ENCODE data around the gene NACA. TPM values are rescaled to one million over a fixed set of nuclear protein-coding genes. Genes with fewer than 3 reads are reported as not detected.
A peak's percentile ranks its signal among the peaks of the same experiment; 100 is the strongest.
"Not testable (repeated sequence)": the region's sequence is repeated elsewhere in the genome, so short reads cannot be mapped to it uniquely, and the experiment has no call there.

Gene NACA
- polyA plus RNA-seq, 6 donors from 2014 or later = 936 to 1,276 (median 1,162) TPM

DNA sequence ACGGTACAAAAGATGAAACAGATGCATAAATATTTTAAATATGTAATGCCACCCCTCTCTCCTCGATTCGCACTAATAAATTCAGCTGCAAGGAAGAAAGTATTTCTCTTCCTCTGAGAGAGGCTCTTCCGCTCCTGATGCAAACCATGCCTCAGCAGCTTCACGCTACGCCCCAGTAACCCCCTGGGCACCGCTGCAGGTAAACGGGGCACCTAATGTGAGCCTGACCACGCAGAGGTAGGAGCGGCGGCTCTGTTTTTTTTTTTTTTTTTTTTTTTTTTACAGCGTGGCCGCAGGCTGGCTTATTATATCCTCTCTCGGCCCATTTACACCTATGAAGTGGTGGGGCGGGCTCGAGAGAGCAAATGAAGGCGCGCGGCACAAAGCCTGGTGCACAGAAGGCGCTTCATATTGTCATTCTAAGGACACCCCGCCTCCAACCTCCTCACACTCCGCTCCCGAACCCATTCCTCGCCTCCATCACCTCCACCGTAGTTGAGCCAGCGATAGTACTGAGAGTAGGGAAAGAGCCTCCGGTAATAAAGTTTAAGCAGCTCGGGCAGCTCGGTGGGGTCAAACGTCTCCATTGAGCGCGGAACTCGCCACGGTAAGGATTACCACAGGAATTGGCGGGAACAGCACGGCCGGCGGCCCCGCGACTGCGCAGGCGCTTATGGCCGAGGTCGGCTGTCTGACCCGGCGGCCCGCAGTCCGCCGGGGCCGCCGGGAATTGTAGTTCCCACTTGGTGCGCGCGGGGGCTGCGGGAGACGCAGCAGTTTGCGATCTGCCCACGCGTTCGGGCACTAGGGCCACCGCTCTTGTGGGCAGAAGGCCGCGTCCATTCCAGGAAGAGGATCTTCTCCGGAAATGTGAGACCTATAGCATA is 26.9 kb upstream of the NACA start, which contains the start of gene PRIM1:
TSS of gene PRIM1 (minus strand) at position 612 of the 887 bp plus-strand sequence. CDS start at position 587, 25 bp downstream.
- Mint-ChIP-seq H3K4me3 (peak within 1 kb of the TSS; percentile 89 to 98 (median 96)), H3K36me3 (peaks cover 0 to under 1% of the 10 kb centered on the region in 2 donors), H3K27ac (peak within 1 kb of the TSS; percentile 82 to 94 (median 92)), H3K4me1 (peaks cover 36 to 52% (median 49%) of the 10 kb centered on the region in 3 donors), H3K9me3 (no peaks in the 10 kb centered on the region), H3K27me3 (no peaks in the 10 kb centered on the region)
- ATAC-seq (ENCODE audit: low read depth in 2 of 2) (peak; percentile 78 to 81), DNase-seq (peak; percentile 79)

DNA sequence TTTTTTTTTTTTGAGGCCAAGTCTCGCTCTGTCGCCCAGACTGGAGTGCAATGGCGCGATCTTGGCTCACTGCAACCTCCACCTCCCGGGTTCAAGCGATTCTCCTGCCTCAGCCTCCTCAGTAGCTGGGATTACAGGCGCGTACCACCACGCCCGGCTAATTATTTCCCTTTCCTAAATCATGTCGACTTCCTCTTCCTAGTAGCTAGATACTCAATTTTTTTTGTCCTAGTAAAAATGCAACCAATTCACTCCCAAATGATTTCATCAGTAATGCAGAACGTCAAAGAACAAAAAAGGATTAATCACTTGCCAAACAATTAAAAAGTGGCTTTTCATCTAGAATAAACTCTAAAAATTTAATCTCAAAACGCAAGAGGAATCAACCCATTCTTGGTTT is 25.5 kb upstream of the NACA start:
- not testable (repeated sequence) for H3K36me3 Mint-ChIP-seq; H3K27me3 Mint-ChIP-seq; DNase-seq; ATAC-seq (ENCODE audit: low read depth in 2 of 2); H3K9me3 Mint-ChIP-seq
- Mint-ChIP-seq H3K4me3 (peak overlapping the region in 6 of 8 donors; percentile 89 to 98 (median 96)), H3K27ac (peak overlapping the region in 5 of 6 donors; percentile 24 to 85 (median 75)), H3K4me1 (peaks cover 36 to 52% (median 49%) of the 10 kb centered on the region in 3 donors)

DNA sequence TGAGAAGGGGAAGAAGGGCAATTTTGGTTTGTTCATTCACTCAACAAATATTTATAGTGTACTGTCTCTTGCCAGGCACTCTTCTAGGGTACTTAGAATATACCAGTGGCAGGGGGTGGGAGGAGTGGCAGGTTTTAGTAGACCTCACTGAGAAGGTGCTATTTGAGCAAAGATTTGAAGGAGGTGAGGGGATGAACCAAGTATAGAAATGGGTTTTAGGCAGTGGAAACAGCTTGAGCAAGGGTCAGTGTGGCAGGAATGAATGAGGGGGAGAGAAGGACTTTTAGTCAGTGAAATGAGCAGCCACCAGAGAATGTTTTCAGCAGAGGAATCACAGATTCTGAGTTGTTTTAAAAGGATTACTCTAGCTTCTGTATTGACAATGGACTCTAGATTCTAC is 24.8 kb upstream of the NACA start:
- ATAC-seq (ENCODE audit: low read depth in 2 of 2) (no peak), DNase-seq (no peak)
- H3K27ac Mint-ChIP-seq = peak overlapping the region; percentile 44 to 90 (median 86)
- peaks cover 36 to 52% (median 49%) of the 10 kb centered on the region in 3 donors for H3K4me1 Mint-ChIP-seq
- no peaks in the 10 kb centered on the region for H3K9me3 Mint-ChIP-seq
- H3K36me3 Mint-ChIP-seq = peaks cover 5 to 7% of the 10 kb centered on the region in 2 donors
- H3K4me3 Mint-ChIP-seq = peak overlapping the region in 7 of 8 donors; percentile 30 to 98 (median 67)
- H3K27me3 Mint-ChIP-seq = no peaks in the 10 kb centered on the region

DNA sequence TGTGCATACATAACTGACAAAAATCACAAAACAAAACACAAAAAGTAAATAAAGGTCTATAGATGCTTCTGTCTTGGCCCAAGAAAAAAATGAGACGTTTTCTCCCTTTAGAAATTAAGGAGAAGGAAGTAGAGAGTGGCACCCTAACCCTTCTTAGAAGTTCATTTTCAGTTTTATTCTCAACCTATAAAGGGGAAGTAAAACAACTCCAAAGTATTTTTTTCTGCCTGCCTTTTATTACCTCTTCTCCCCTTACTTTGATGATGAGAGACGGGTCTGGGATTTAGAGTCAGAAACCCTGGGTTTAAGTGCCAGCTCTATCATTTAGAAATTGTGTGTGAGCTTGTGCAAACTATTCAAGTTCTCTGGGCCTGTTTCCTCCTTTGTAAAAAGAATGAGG is 24.3 kb upstream of the NACA start:
- peaks cover 36 to 52% (median 49%) of the 10 kb centered on the region in 3 donors for H3K4me1 Mint-ChIP-seq
- H3K27ac Mint-ChIP-seq = peak overlapping the region; percentile 44 to 90 (median 83)
- peak overlapping the region; percentile 48 to 98 (median 74) for H3K4me3 Mint-ChIP-seq
- no peaks in the 10 kb centered on the region for H3K9me3 Mint-ChIP-seq
- peak; percentile 49 for DNase-seq
- H3K27me3 Mint-ChIP-seq = no peaks in the 10 kb centered on the region
- H3K36me3 Mint-ChIP-seq = peaks cover 5 to 7% of the 10 kb centered on the region in 2 donors
- ATAC-seq (ENCODE audit: low read depth in 2 of 2) = peak; percentile 43 to 49

DNA sequence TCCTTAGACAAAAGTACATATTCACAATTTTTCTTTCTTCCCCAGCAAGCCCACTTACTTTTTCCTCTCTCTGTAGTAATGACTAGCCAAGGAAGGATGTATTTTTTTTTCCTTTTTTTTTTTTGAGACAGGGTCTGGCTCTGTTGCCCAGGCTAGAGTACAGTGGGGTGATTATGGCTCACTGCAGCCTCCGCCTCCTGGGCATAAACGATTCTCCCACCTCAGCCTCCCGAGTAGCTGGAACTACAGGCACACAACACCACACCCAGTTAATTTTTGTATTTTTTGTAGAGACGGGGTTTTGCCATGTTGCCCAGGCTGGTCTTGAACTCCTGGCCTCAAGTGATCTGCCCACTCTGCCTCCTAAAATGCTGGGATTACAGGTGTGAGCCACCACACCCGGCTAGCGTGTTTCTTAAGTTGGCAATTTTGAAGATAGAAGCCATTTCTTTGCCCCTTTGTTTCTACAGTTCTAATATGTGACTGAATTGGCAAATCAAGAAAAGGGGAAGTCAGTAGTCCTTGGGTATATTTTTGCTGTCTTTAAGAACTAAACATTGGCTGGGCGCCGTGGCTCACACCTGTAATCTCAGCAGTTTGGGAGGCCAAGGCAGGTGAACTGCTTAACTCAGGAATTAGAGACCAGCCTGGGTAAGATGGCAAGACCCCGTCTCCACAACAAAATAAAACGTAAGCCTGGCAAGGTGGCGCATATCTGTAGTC is 3.2 kb upstream of the NACA start:
- no peak for ATAC-seq (ENCODE audit: low read depth in 2 of 2)

DNA sequence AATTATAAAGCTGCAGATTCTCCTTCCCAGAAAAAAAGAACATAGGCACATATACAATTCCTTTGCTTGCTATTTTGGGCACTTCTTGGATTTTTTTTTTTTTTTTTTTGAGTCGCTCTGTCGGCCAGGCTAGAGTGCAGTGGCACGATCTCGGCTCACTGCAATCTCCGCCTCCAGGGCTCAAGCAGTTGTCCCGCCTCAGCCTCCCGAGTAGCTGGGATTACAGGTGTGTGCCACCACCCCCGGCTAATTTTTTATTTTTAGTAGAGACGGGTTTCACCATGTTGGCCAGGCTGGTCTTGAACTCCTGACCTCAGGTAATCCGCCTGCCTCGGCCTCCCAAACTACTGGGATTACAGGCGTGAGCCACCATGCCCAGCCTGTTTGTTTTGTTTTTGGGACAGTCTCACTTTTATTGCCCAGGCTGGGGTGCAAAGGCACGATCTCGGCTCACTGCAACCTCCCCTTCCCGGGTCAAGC is 1.1 kb upstream of the NACA start:
- peak overlapping the region; percentile 57 to 99 (median 96) for H3K4me3 Mint-ChIP-seq
- not testable (repeated sequence) for H3K36me3 Mint-ChIP-seq; ATAC-seq (ENCODE audit: low read depth in 2 of 2); H3K27me3 Mint-ChIP-seq; DNase-seq; H3K9me3 Mint-ChIP-seq
- H3K4me1 Mint-ChIP-seq = peaks cover 30 to 48% (median 31%) of the 10 kb centered on the region in 3 donors
- H3K27ac Mint-ChIP-seq = peak overlapping the region in 5 of 6 donors; percentile 92 to 99 (median 96)

More for the DNA sequence above, 3.2 kb upstream of the NACA start:
- peaks cover 10 to 27% (median 14%) of the 10 kb centered on the region in 3 donors for H3K4me1 Mint-ChIP-seq
- no peaks in the 10 kb centered on the region for H3K9me3 Mint-ChIP-seq
- peaks cover 0 to 4% of the 10 kb centered on the region in 2 donors for H3K36me3 Mint-ChIP-seq
- H3K27me3 Mint-ChIP-seq = no peaks in the 10 kb centered on the region
- DNase-seq = no peak
- peak overlapping the region in 1 of 8 donors; percentile 53 for H3K4me3 Mint-ChIP-seq
- H3K27ac Mint-ChIP-seq = peak overlapping the region in 1 of 6 donors; percentile 11

DNA sequence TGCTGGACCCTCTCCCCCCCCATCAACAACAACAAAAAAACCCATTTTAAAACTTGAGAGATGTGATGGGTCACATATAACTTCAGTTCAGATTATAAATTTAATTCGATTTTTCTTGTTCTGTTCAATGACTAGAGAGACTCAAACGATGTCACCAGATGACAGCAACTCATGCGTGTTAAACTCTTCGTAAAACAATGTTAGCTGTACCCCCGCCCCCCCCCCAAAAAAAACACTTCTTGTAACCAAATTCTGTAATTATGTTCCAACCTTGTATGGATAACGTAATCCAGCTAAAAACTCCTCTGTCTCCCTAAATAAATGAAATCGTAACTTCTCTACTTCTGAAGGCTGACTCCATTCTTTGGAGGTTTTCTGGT is 614 bp upstream of the NACA start:
- H3K36me3 Mint-ChIP-seq = peaks cover 4 to 6% of the 10 kb centered on the region in 2 donors
- DNase-seq = no peak
- H3K27me3 Mint-ChIP-seq = no peaks in the 10 kb centered on the region
- H3K27ac Mint-ChIP-seq = peak overlapping the region; percentile 92 to 99 (median 96)
- H3K9me3 Mint-ChIP-seq = no peaks in the 10 kb centered on the region
- H3K4me3 Mint-ChIP-seq = peak overlapping the region; percentile 89 to 100 (median 97)
- H3K4me1 Mint-ChIP-seq = peaks cover 35 to 53% (median 36%) of the 10 kb centered on the region in 3 donors
- ATAC-seq (ENCODE audit: low read depth in 2 of 2) = no peak

DNA sequence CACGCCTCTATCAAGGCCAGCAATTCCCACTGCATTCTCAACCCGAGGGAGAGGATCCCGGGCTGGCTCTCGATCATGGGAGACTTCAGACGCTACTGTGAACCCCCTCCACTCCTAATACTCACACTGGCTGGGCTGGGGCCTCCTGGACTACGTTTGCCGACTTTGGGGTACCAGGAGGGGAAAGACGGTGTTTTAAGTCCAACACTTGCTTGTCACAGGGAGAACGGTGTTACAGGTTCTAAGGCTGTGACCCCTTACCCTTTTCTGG is 463 bp downstream of the NACA start:
- DNase-seq (no peak), ATAC-seq (ENCODE audit: low read depth in 2 of 2) (no peak)
- peaks cover 6 to 17% of the 10 kb centered on the region in 2 donors for H3K36me3 Mint-ChIP-seq
- H3K27ac Mint-ChIP-seq = peak overlapping the region; percentile 92 to 99 (median 96)
- H3K9me3 Mint-ChIP-seq = no peaks in the 10 kb centered on the region
- H3K4me1 Mint-ChIP-seq = peaks cover 46 to 64% (median 47%) of the 10 kb centered on the region in 3 donors
- H3K4me3 Mint-ChIP-seq = peak overlapping the region; percentile 89 to 100 (median 97)
- no peaks in the 10 kb centered on the region for H3K27me3 Mint-ChIP-seq

DNA sequence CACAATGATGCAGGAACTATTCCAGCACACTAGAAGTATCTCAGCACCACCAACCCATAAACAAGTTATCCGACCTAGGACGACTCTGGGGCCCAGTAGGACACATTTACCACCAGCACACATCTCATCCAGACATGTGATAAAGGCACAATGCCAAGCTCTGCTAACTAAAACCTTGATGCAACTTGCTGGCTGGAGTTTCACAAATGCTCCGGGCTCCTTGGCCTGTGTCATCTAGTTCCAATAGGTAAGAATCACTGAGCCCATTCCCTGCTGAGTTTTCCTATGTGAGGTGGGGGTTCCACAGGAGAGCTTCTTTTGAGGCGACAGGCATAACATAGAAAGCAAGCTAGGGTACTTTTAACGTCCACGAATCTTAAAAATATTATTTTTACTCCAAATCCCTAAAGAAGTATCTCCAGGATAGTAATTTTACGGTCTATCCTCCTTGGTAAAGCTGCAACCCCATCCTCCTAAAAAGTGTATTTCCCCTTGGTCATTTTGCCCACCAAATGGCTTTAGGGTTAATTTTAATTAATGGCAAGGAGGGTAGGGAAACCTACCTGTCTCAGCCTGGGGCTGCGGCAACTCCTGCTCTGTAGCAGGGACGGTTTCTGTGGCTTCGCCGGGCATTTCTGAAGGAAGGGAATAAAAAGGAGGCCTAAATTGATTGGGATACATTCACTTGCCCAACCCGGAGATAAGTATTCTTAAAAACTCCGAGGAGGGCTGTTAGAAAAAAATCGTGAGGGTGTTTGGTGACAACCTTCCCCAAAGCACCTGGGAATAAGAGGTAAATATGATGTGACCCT is 1.0 kb downstream of the NACA start:
- H3K27me3 Mint-ChIP-seq = no peaks in the 10 kb centered on the region
- H3K27ac Mint-ChIP-seq = peak overlapping the region; percentile 92 to 99 (median 96)
- peak overlapping the region; percentile 89 to 100 (median 97) for H3K4me3 Mint-ChIP-seq
- no peak for DNase-seq
- H3K4me1 Mint-ChIP-seq = peaks cover 50 to 69% (median 52%) of the 10 kb centered on the region in 3 donors
- ATAC-seq (ENCODE audit: low read depth in 2 of 2) = no peak
- no peaks in the 10 kb centered on the region for H3K9me3 Mint-ChIP-seq
- H3K36me3 Mint-ChIP-seq = peaks cover 10 to 23% of the 10 kb centered on the region in 2 donors

DNA sequence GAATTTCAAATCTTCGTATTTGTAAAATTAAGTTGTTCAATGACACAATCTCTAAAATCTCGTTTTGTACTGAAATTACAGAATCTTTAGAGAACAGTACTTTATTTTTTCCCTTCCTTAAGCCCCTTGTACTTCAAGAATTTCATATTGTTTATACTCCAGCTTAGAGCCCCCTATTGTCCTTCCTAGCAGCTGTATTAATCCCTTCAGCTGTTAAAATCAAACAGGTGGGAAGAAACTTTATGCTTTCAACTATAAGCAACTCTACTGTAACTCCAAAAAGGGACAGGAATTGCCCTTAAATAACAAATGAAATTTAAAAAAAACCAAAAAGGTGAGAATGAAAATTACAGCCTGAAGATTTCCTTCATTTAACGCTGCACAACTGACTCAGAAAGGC is 1.7 kb downstream of the NACA start:
- ATAC-seq (ENCODE audit: low read depth in 2 of 2) = no peak
- H3K4me1 Mint-ChIP-seq = peaks cover 56 to 75% (median 59%) of the 10 kb centered on the region in 3 donors
- H3K9me3 Mint-ChIP-seq = no peaks in the 10 kb centered on the region
- H3K36me3 Mint-ChIP-seq = peaks cover 12 to 28% of the 10 kb centered on the region in 2 donors
- peak overlapping the region in 3 of 6 donors; percentile 73 to 99 (median 92) for H3K27ac Mint-ChIP-seq
- no peak for DNase-seq
- H3K27me3 Mint-ChIP-seq = no peaks in the 10 kb centered on the region
- peak overlapping the region; percentile 89 to 100 (median 97) for H3K4me3 Mint-ChIP-seq

DNA sequence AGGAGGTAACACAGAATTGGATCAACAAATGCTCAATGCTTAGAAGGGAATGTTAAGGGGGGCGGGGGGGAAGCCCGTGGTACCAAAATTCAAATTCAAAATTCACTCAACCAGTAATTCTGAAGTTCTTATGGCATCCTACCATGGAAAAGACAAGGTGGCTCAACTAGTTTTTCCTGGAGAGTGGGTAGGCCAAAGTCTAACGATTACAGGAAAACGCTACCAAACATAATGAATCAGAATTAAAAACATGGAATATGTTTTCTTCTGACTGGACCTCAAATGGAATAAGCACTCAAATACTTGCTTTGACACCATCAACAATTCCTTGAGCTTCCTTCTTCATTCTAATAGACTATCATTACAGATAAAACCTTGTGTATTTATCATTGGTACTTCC is 2.3 kb downstream of the NACA start:
- Mint-ChIP-seq H3K9me3 (no peaks in the 10 kb centered on the region), H3K4me1 (peaks cover 56 to 75% (median 59%) of the 10 kb centered on the region in 3 donors), H3K4me3 (peak overlapping the region in 7 of 8 donors; percentile 23 to 99 (median 96)), H3K36me3 (peaks cover 12 to 28% of the 10 kb centered on the region in 2 donors), H3K27ac (peak overlapping the region in 2 of 6 donors; percentile 37 to 92), H3K27me3 (no peaks in the 10 kb centered on the region)
- ATAC-seq (ENCODE audit: low read depth in 2 of 2) (no peak), DNase-seq (no peak)

DNA sequence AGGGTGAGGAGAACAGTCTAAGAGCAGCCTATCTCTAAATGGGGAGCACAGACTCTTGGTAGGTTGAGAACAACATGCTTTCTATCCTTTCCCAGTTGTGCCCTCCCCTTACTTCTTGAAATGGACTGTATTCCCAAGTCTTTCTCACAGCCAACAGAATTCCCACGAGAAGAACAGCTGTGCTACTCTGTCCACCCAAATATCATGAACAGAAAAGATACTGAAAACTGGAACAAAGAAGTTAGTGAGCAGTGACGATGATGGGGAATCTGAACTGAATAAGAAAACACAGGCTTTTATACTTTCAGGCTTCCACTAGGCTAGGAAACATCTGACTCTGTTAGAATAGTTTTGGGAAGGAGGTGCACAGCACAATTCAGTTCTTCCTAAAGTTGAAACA is 3.4 kb downstream of the NACA start:
- Mint-ChIP-seq H3K27me3 (no peaks in the 10 kb centered on the region), H3K27ac (peak overlapping the region in 5 of 6 donors; percentile 64 to 92 (median 91)), H3K4me1 (peaks cover 60 to 82% (median 66%) of the 10 kb centered on the region in 3 donors), H3K36me3 (peaks cover 12 to 29% of the 10 kb centered on the region in 2 donors), H3K4me3 (peak overlapping the region in 4 of 8 donors; percentile 7 to 96 (median 63)), H3K9me3 (no peaks in the 10 kb centered on the region)
- no peak for DNase-seq
- no peak for ATAC-seq (ENCODE audit: low read depth in 2 of 2)
